Breast epithelium (tissue), 3 donors: ENCODE results near the gene SELENOS.

ENCODE experiments used
- CTCF ChIP-seq, 3 donors: fragments of 450-650 bp; IDR thresholded peaks; one replicate each; pipeline ENCODE4 v1.5.1; 2016 to 2017; ENCODE audit warnings: antibody characterized with exemption in 3 of 3, mild to moderate bottlenecking in 3 of 3, moderate library complexity in 3 of 3
- POLR2A ChIP-seq: fragments of 450-650 bp; IDR thresholded peaks from one replicate; pipeline ENCODE4 v1.6.1; 2016; ENCODE audit warnings: antibody characterized with exemption, mild to moderate bottlenecking, moderate library complexity

GRCh38 chr15:101315736-101316135, 38.5 kb upstream of the SELENOS start:
- TF ChIP-seq CTCF (IDR thresholded peaks at IDR 0.05) (no peak), POLR2A (no peak)
